K562 (cell line): ENCODE measurements around the gene BRME1. TPM values are rescaled to one million over a fixed set of nuclear protein-coding genes. Genes with fewer than 3 reads are reported as not detected.

Source experiments
- ATAC-seq: fragments of 200-7000 bp; cut with Tn5 transposase; 3 replicates; pipeline ENCODE4 v1.9.1; 2020; ENCODE audit warnings: moderate library complexity
- BruUV-seq: library from RNA; stranded (reverse); fragments of 400-500 nt; replicated peaks from 2 replicates; lab custom pipeline; 2021; lab: Mats Ljungman, UMichigan
- CTCF ChIA-PET: fragments of 300-600 bp; formaldehyde crosslinking; extraction: SDS; loops from one replicate; lab custom pipeline; 2021; ENCODE audit warnings: low intra/inter-chr PET ratio; lab: Yijun Ruan, JAX
- POLR2A ChIA-PET: fragments of 300-600, 350-650 bp; sonication (Branson Sonifier 250); formaldehyde crosslinking; extraction: SDS; loops from one replicate; lab custom pipeline; 2021; ENCODE audit warnings: antibody characterized with exemption, inconsistent platforms; lab: Yijun Ruan, JAX
- DNase-seq, 4 experiments: peaks; one replicate each; pipeline versions ENCODE4 v3.0.0 to v3.0.0-alpha.2; 2011 to 2018; ENCODE audit warnings: low spot score in 3 of 4, mixed read lengths in 3 of 4; ENCODE audit errors: extremely low read depth in 1 of 4
- FAIRE-seq: peaks from 2 replicates; lab custom pipeline; 2011; peaks lifted over from hg19 to GRCh38; lab: Jason Lieb, UNC
- H2AFZ ChIP-seq: 2 replicates; pipeline ENCODE4 v1.6.0; 2011; ENCODE audit warnings: low read depth, low read length, control low read depth, inconsistent platforms
- H3K27ac ChIP-seq: fragments of 200-600 bp; 3 replicates; pipeline ENCODE4 v1.8.0; 2011; ENCODE audit warnings: low read depth, mild to moderate bottlenecking, control low read depth, inconsistent platforms, low read length, moderate library complexity, mixed read lengths; ENCODE audit errors: extremely low read depth
- H3K27me3 ChIP-seq, 2 experiments: fragments of 300-600 bp in 1 of 2; 2 replicates in 1 of 2; 3 replicates in 1 of 2; pipeline versions ENCODE4 v1.6.0 to v1.8.0; 2011; ENCODE audit warnings: inconsistent platforms in 2 of 2, low read length in 2 of 2, mild to moderate bottlenecking in 1 of 2, mixed read lengths in 1 of 2, moderate library complexity in 1 of 2; ENCODE audit not compliant: control insufficient read depth in 2 of 2, insufficient read depth in 2 of 2
- H3K36me3 ChIP-seq: fragments of 300-600 bp; 3 replicates; pipeline ENCODE4 v1.8.0; 2011; ENCODE audit warnings: mild to moderate bottlenecking, low read length, inconsistent platforms; ENCODE audit not compliant: control insufficient read depth, insufficient read depth
- H3K4me1 ChIP-seq, 2 experiments: fragments of 200-600 bp in 1 of 2; replicated peaks in 1 of 2; 2 replicates in 1 of 2; 3 replicates in 1 of 2; pipeline versions ENCODE4 v1.5.1 to v1.8.0; 2011; ENCODE audit warnings: inconsistent platforms in 2 of 2, low read length in 2 of 2, mild to moderate bottlenecking in 1 of 2, mixed read lengths in 1 of 2, moderate library complexity in 1 of 2; ENCODE audit not compliant: control insufficient read depth in 2 of 2, insufficient read depth in 2 of 2
- H3K4me2 ChIP-seq: 2 replicates; pipeline ENCODE4 v1.6.1; 2011; ENCODE audit warnings: low read length, control low read depth, inconsistent platforms, mixed read lengths; ENCODE audit not compliant: insufficient read depth
- H3K4me3 ChIP-seq: fragments of 200-600 bp; sonication (generic), shearing (Covaris generic); 2 replicates; pipeline ENCODE4 v1.5.1; 2016; ENCODE audit warnings: control low read depth, inconsistent platforms
- H3K79me2 ChIP-seq: fragments of 200-600 bp; 3 replicates; pipeline ENCODE4 v1.8.0; 2011; ENCODE audit warnings: low read length, inconsistent platforms; ENCODE audit not compliant: control insufficient read depth, insufficient read depth
- H3K9ac ChIP-seq, 2 experiments: 2 replicates each; pipeline versions ENCODE4 v1.6.0 to v1.6.1; 2011; ENCODE audit warnings: low read depth in 2 of 2, low read length in 2 of 2, control low read depth in 1 of 2, inconsistent platforms in 1 of 2, mild to moderate bottlenecking in 1 of 2, mixed read lengths in 1 of 2; ENCODE audit not compliant: insufficient read depth in 1 of 2
- H3K9me1 ChIP-seq: one replicate; pipeline ENCODE4 v1.6.0; 2011; ENCODE audit warnings: inconsistent platforms, mild to moderate bottlenecking, low read length, moderate library complexity; ENCODE audit not compliant: control insufficient read depth, insufficient read depth
- H3K9me3 ChIP-seq: replicated peaks from 2 replicates; pipeline ENCODE4 v1.5.1; 2011; ENCODE audit warnings: low read depth, low read length, inconsistent platforms; ENCODE audit not compliant: control insufficient read depth, insufficient read depth
- H4K20me1 ChIP-seq: replicated peaks from 2 replicates; pipeline ENCODE4 v1.6.1; 2011; ENCODE audit warnings: low read length, inconsistent platforms, mixed read lengths; ENCODE audit not compliant: control insufficient read depth, insufficient read depth
- BMI1 ChIP-seq: fragments of 150-350 bp; IDR thresholded peaks from 2 replicates; pipeline ENCODE4 v1.6.1; 2014; ENCODE audit warnings: low read length
- CBFB ChIP-seq: sonication (generic); formaldehyde crosslinking; IDR thresholded peaks from 2 replicates; pipeline ENCODE4 v1.4.0; 2020; ENCODE audit warnings: mild to moderate bottlenecking, missing genetic modification reagents
- POLR2B ChIP-seq: fragments of 450-650 bp; IDR thresholded peaks from 2 replicates; pipeline ENCODE4 v1.6.1; 2018; ENCODE audit warnings: low read depth; ENCODE audit not compliant: partially characterized antibody
- POLR2G ChIP-seq: fragments of 200-400 bp; formaldehyde crosslinking; IDR thresholded peaks from 2 replicates; pipeline ENCODE4 v1.6.1; 2017; ENCODE audit warnings: low read depth, mild to moderate bottlenecking, antibody characterized with exemption, low read length, moderate library complexity
- RBFOX2 ChIP-seq: fragments of 200-400 bp; formaldehyde crosslinking; IDR thresholded peaks from 2 replicates; pipeline ENCODE4 v1.6.1; 2017; ENCODE audit warnings: low read depth, mild to moderate bottlenecking, low read length, moderate library complexity
- RBM25 ChIP-seq: fragments of 200-400 bp; formaldehyde crosslinking; IDR thresholded peaks from 2 replicates; pipeline ENCODE4 v1.6.1; 2018; ENCODE audit warnings: low read length, low read depth, moderate library complexity; ENCODE audit not compliant: severe bottlenecking
- ZSCAN32 ChIP-seq: fragments of 450-650 bp; formaldehyde crosslinking; IDR thresholded peaks from 2 replicates; pipeline ENCODE4 v1.4.0; 2020; ENCODE audit warnings: mild to moderate bottlenecking, moderate library complexity
- WGBS: fragments of 100-300 bp; shearing (Covaris generic); methylation state at CpG from one replicate; pipeline ENCODE4 v1.1.6; 2016; ENCODE audit warnings: low coverage, mixed read lengths; ENCODE audit not compliant: insufficient coverage; ENCODE audit errors: missing lambda C conversion rate; 5-methylcytosine and 5-hydroxymethylcytosine counted together
- in situ Hi-C: fragments of 300-500 bp; cut with MboI; formaldehyde crosslinking; loops from 4 replicates; pipeline ENCODE4 v1.15.0; 2018; ENCODE audit warnings: inconsistent platforms, mixed read lengths
- intact Hi-C: fragments of 100-400 bp; cut with micrococcal nuclease; formaldehyde crosslinking; loops from 2 replicates; pipeline ENCODE4 v1.14.2; 2022
- polyA plus RNA-seq, 8 experiments: library from polyadenylated mRNA; depleted of rRNA in 4 of 8; stranded (reverse) in 5 of 8; unstranded in 3 of 8; fragments of >200 nt; fragmentation: Nextera tagmentation in 2 of 8; fragmentation: Illumina TruSeq in 1 of 8; extraction: Ambion mirVana in 2 of 8; extraction: Trizol in 1 of 8; gene quantifications; 2 replicates each; pipeline versions ENCODE4 v1.2.1 to v1.2.3, GENCODE V29; 2011 to 2014; ENCODE audit warnings: inconsistent platforms in 1 of 8, missing spikeins in 1 of 8
- total RNA-seq, 7 experiments: library from RNA; depleted of rRNA in 6 of 7; stranded (reverse); fragments of >200 nt in 6 of 7; fragmentation: Illumina TruSeq in 2 of 7; extraction: Trizol in 2 of 7; gene quantifications; 2 replicates each; pipeline versions ENCODE4 v1.2.1 to v1.2.3, GENCODE V29; 2011 to 2021; ENCODE audit warnings: low replicate concordance in 1 of 7
- TF ChIP-seq, protein P1 (sequence below): sonication (generic); formaldehyde crosslinking; IDR thresholded peaks from 2 replicates; pipeline ENCODE4 v1.8.1; 2023; ENCODE audit warnings: mild to moderate bottlenecking, missing genetic modification reagents

The BRME1 gene
- total and polyA plus RNA-seq, 9 of the 15 experiments (the other 6 are each of a cell fraction or from before 2014, with no cell fraction given) = 0.75 to 6.1 (median 3.6) TPM

- Histone ChIP-seq H3K79me2 (no peaks in the 10 kb centered on the region), H3K4me3 (no peak overlapping the region), H2AFZ (no peak overlapping the region), H3K9ac (no peak overlapping the region), H3K27ac (no peak overlapping the region), H3K36me3 (peaks cover 66% of the 10 kb centered on the region), H3K9me1 (peaks cover 3% of the 10 kb centered on the region), H3K4me2 (no peak overlapping the region), H4K20me1 (no peaks in the 10 kb centered on the region), H3K27me3 (no peaks in the 10 kb centered on the region; a peak in 1 of 5 replicates), H3K9me3 (peaks cover 6% of the 10 kb centered on the region), H3K4me1 (peaks cover 0 to 13% of the 10 kb centered on the region in 2 experiments; a peak in 1 of 5 replicates)
- ChIA-PET CTCF (no interaction called here), POLR2A (interaction anchor here (1.0 to 1.9 kb wide), 2 partner anchors 10 to 86 kb away, joined by 3 to 13 read pairs; no protein-coding TSS in a partner anchor)
- ATAC-seq (no peak), FAIRE-seq (no peak), DNase-seq (no peak)
- in situ Hi-C loops = no loop called here
- TF ChIP-seq ZSCAN32 (no peak), RBFOX2 (0 out of 2 replicates have a peak, but pooled peaks have one; percentile 23), POLR2G (peak; percentile 48)
- WGBS = 94% methylated on average over 11 of the region's 11 CpGs
- intact Hi-C loops = no loop called here
- BruUV-seq = no TSS peak
These were observed 14.6 kb upstream of the BRME1 start for GRCh38 chr19:13920524-13920923.

DNA sequence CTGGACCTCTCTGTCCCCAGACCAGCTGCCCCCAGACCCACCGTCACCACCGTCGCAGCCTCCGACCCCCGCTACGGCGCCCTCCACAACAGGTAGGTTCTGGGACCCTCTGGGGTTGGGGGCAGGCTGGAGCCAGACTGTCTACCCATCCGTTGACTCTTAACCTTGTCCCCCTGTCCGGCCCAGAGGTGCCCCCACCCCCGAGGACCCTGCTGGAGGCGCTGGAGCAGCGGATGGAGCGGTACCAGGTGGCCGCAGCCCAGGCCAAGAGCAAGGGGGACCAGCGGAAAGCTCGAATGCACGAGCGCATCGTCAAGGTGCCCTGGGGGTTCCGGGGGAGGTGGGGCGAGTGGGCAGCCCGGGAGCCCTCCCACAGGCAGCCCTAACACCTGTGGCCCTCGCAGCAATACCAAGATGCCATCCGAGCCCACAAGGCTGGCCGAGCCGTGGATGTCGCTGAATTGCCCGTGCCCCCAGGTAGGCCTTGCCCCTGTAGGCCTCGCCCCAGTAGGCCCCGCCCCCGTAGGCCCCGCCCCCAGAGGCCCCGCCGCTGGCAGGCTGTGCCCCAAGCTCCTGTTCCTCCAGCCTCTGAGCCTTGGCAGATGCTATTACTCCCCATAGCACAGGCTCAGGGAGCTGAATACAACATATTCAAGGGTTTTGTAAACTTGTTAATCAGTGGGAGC is 13.0 kb upstream of the BRME1 start:
- intact Hi-C loops = no loop called here
- DNase-seq (peak in 1 of 4 experiments; percentile 31), ATAC-seq (no peak)
- Histone ChIP-seq H3K27me3 (no peaks in the 10 kb centered on the region; a peak in 1 of 5 replicates), H3K9me3 (peaks cover 6% of the 10 kb centered on the region), H3K9ac (no peak overlapping the region), H2AFZ (no peak overlapping the region)
- 96% methylated on average over 19 of the region's 34 CpGs for WGBS
- TF ChIP-seq, protein P1, sequence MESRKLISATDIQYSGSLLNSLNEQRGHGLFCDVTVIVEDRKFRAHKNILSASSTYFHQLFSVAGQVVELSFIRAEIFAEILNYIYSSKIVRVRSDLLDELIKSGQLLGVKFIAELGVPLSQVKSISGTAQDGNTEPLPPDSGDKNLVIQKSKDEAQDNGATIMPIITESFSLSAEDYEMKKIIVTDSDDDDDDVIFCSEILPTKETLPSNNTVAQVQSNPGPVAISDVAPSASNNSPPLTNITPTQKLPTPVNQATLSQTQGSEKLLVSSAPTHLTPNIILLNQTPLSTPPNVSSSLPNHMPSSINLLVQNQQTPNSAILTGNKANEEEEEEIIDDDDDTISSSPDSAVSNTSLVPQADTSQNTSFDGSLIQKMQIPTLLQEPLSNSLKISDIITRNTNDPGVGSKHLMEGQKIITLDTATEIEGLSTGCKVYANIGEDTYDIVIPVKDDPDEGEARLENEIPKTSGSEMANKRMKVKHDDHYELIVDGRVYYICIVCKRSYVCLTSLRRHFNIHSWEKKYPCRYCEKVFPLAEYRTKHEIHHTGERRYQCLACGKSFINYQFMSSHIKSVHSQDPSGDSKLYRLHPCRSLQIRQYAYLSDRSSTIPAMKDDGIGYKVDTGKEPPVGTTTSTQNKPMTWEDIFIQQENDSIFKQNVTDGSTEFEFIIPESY (CRISPR knock-in tag) = 0 out of 2 replicates have a peak, but pooled peaks have one; percentile 20
- no peak for TF ChIP-seq RBM25
- TF ChIP-seq POLR2G = peak; percentile 54
- TF ChIP-seq POLR2B = no peak
- 0 out of 2 replicates have a peak, but pooled peaks have one; percentile 9 for TF ChIP-seq RBFOX2
- no peak for TF ChIP-seq CBFB
- TF ChIP-seq BMI1 = no peak
- TF ChIP-seq, all 486 proteins: peak for 3
- no peaks in the 10 kb centered on the region for H4K20me1 ChIP-seq
- peaks cover 0 to 13% of the 10 kb centered on the region in 2 experiments; a peak in 1 of 5 replicates for H3K4me1 ChIP-seq
- H3K79me2 ChIP-seq = no peaks in the 10 kb centered on the region
- CTCF ChIA-PET = no interaction called here
- H3K4me2 ChIP-seq = no peak overlapping the region
- FAIRE-seq = no peak
- H3K4me3 ChIP-seq = no peak overlapping the region
- H3K36me3 ChIP-seq = peaks cover 70% of the 10 kb centered on the region
- POLR2A ChIA-PET = interaction anchor here (1.6 kb wide), 1 partner anchor 17 kb away, joined by 9 read pairs; no protein-coding TSS in a partner anchor
- in situ Hi-C loops = no loop called here
- H3K27ac ChIP-seq = no peak overlapping the region
- peaks cover 3% of the 10 kb centered on the region for H3K9me1 ChIP-seq
- BruUV-seq = no TSS peak
